Activated T-cell treated with anti-CD3 and anti-CD28 coated beads for 24 hours (primary cell): ENCODE data around the gene PPP4C.

Experiments used
- DNase-seq: peaks from one replicate; pipeline ENCODE4 v3.0.0-alpha.2; 2020; ENCODE audit warnings: low read depth

PPP4C gene

GRCh38 chr16:30054959-30055553 is 20.7 kb upstream of the PPP4C start:
- peak; percentile 38 for DNase-seq

GRCh38 chr16:30060346-30060745 is 15.4 kb upstream of the PPP4C start:
- no peak for DNase-seq

- DNase-seq, result no peak
These were observed 14.8 kb upstream of the PPP4C start for GRCh38 chr16:30060836-30061554.

GRCh38 chr16:30063278-30063892 is 12.4 kb upstream of the PPP4C start:
- no peak for DNase-seq

- peak; percentile 64 for DNase-seq
These were observed 11.7 kb upstream of the PPP4C start for GRCh38 chr16:30063893-30064728.

- no peak for DNase-seq
These were observed 11.1 kb upstream of the PPP4C start for GRCh38 chr16:30064729-30065101.

GRCh38 chr16:30065102-30065942 is 10.5 kb upstream of the PPP4C start, which contains the start of gene ALDOA:
Gene ALDOA, plus strand, starts transcription at chr16:30065760. Its CDS starts 1,138 bp downstream, at chr16:30066898.
- DNase-seq, result peak; percentile 95

- DNase-seq, result peak; percentile 21
These were observed 9.6 kb upstream of the PPP4C start for GRCh38 chr16:30065943-30066760.

- DNase-seq, result no peak
These were observed 8.8 kb upstream of the PPP4C start for GRCh38 chr16:30066761-30067583.

- DNase-seq, result no peak
These were observed 8.2 kb upstream of the PPP4C start for GRCh38 chr16:30067584-30067916.

GRCh38 chr16:30068333-30068732 is 7.5 kb upstream of the PPP4C start:
- no peak for DNase-seq

GRCh38 chr16:30068750-30069610 is 6.8 kb upstream of the PPP4C start:
- DNase-seq, result peak; percentile 25

- no peak for DNase-seq
These were observed 6.0 kb upstream of the PPP4C start for GRCh38 chr16:30069611-30070462.

GRCh38 chr16:30070490-30070889 is 5.3 kb upstream of the PPP4C start:
- no peak for DNase-seq

GRCh38 chr16:30076276-30076791 is 540 bp downstream of the PPP4C start:
- DNase-seq, result no peak

- no peak for DNase-seq
These were observed 1.9 kb downstream of the PPP4C start for GRCh38 chr16:30077656-30078055.

- DNase-seq, result no peak
These were observed 3.0 kb downstream of the PPP4C start for GRCh38 chr16:30078744-30079143.

GRCh38 chr16:30079480-30079879 is 3.7 kb downstream of the PPP4C start:
- DNase-seq, result no peak
